GM12878 (cell line): ENCODE results near the gene TMEM52. TPM values are rescaled to one million over a fixed set of nuclear protein-coding genes. Genes with fewer than 3 reads are reported as not detected.

Experiments
- ASH2L ChIP-seq: fragments of 300-600, 200-600 bp; sonication (generic); IDR thresholded peaks from 2 replicates; pipeline ENCODE4 v1.6.1; 2017; ENCODE audit warnings: low read depth, mild to moderate bottlenecking, borderline replicate concordance
- CEBPB ChIP-seq, 2 experiments: fragments of 150-350 bp in 1 of 2; IDR thresholded peaks; 2 replicates each; pipeline ENCODE4 v1.6.1; 2012 to 2014; ENCODE audit warnings: low read depth in 2 of 2, low read length in 2 of 2, borderline replicate concordance in 1 of 2, inconsistent platforms in 1 of 2
- CUX1 ChIP-seq: IDR thresholded peaks from 2 replicates; pipeline ENCODE4 v1.6.1; 2012; ENCODE audit warnings: improper control_type of control experiment, low read depth, low read length; ENCODE audit not compliant: insufficient replicate concordance
- E2F4 ChIP-seq: IDR thresholded peaks from 2 replicates; pipeline ENCODE4 v1.6.1; 2012; ENCODE audit warnings: low read depth, low read length, improper control_type of control experiment
- ELK1 ChIP-seq: IDR thresholded peaks from 2 replicates; pipeline ENCODE4 v1.6.1; 2012; ENCODE audit warnings: low read depth, low read length, improper control_type of control experiment
- FOS ChIP-seq: IDR thresholded peaks from 3 replicates; pipeline ENCODE4 v1.6.1; 2011; ENCODE audit warnings: borderline replicate concordance; ENCODE audit not compliant: insufficient read length; ENCODE audit errors: extremely low read depth
- GATAD2B ChIP-seq: fragments of 450-650 bp; conservative IDR thresholded peaks from 2 replicates; pipeline ENCODE4 v1.6.1; 2017; ENCODE audit warnings: low read depth, mild to moderate bottlenecking, moderate library complexity
- NFYB ChIP-seq: IDR thresholded peaks from 2 replicates; pipeline ENCODE4 v1.6.1; 2011; ENCODE audit warnings: low read depth, mild to moderate bottlenecking, low read length, improper control_type of control experiment, moderate library complexity; ENCODE audit not compliant: insufficient read depth
- PAX5 ChIP-seq: IDR thresholded peaks from 2 replicates; pipeline ENCODE4 v1.6.1; 2011; ENCODE audit warnings: low read depth, low read length, borderline replicate concordance
- PKNOX1 ChIP-seq: fragments of 450-650 bp; IDR thresholded peaks from 2 replicates; pipeline ENCODE4 v1.6.1; 2016; ENCODE audit warnings: mild to moderate bottlenecking
- POLR2AphosphoS2 ChIP-seq: IDR thresholded peaks from 2 replicates; pipeline ENCODE4 v1.6.1; 2011; ENCODE audit warnings: low read depth, mild to moderate bottlenecking, low read length, improper control_type of control experiment, moderate library complexity
- POLR2AphosphoS5 ChIP-seq: IDR thresholded peaks from 2 replicates; pipeline ENCODE4 v1.6.1; 2011; ENCODE audit warnings: mild to moderate bottlenecking, low read length, inconsistent platforms
- RAD51 ChIP-seq: fragments of 450-650 bp; IDR thresholded peaks from 2 replicates; pipeline ENCODE4 v1.6.1; 2016; ENCODE audit warnings: moderate library complexity, mild to moderate bottlenecking, inconsistent platforms
- RELA ChIP-seq: fragments of 450-650 bp; IDR thresholded peaks from 2 replicates; pipeline ENCODE4 v1.8.0; 2014; ENCODE audit warnings: borderline replicate concordance; ENCODE audit not compliant: partially characterized antibody
- SMC3 ChIP-seq: IDR thresholded peaks from 2 replicates; pipeline ENCODE4 v1.6.1; 2011; ENCODE audit warnings: low read length, improper control_type of control experiment, borderline replicate concordance
- TARDBP ChIP-seq: IDR thresholded peaks from 2 replicates; pipeline ENCODE4 v1.6.1; 2016; ENCODE audit warnings: borderline replicate concordance
- TBL1XR1 ChIP-seq: IDR thresholded peaks from 2 replicates; pipeline ENCODE4 v1.6.1; 2012; ENCODE audit warnings: low read depth, low read length, improper control_type of control experiment
- TCF3 ChIP-seq: IDR thresholded peaks from 2 replicates; pipeline ENCODE4 v1.6.1; 2012; ENCODE audit warnings: low read depth, mild to moderate bottlenecking, low read length, borderline replicate concordance; ENCODE audit not compliant: insufficient read depth
- USF2 ChIP-seq: IDR thresholded peaks from 2 replicates; pipeline ENCODE4 v1.6.1; 2011; ENCODE audit warnings: low read depth, low read length, improper control_type of control experiment, borderline replicate concordance
- WRNIP1 ChIP-seq: IDR thresholded peaks from 2 replicates; pipeline ENCODE4 v1.6.1; 2011; ENCODE audit warnings: low read depth, low read length, improper control_type of control experiment, borderline replicate concordance
- YY1 ChIP-seq: IDR thresholded peaks from 2 replicates; pipeline ENCODE4 v1.6.1; 2011; ENCODE audit warnings: low read depth, mild to moderate bottlenecking, low read length
- polyA plus RNA-seq, 11 experiments: library from polyadenylated mRNA; depleted of rRNA in 4 of 11; unstranded in 6 of 11; stranded (reverse) in 5 of 11; fragments of >200 nt; fragmentation: Nextera tagmentation in 4 of 11; fragmentation: Illumina TruSeq in 1 of 11; extraction: Ambion mirVana in 4 of 11; extraction: Trizol in 1 of 11; gene quantifications; 1 replicate in 1 of 11; 2 replicates in 10 of 11; pipeline versions ENCODE4 v1.2.1 to v1.2.3, GENCODE V29; 2011 to 2016; ENCODE audit warnings: inconsistent platforms in 2 of 11, missing spikeins in 2 of 11, low read depth in 1 of 11
- total RNA-seq, 4 experiments: library from RNA; depleted of rRNA in 3 of 4; stranded (reverse); fragments of >200 nt in 3 of 4; fragmentation: Illumina TruSeq in 1 of 4; extraction: Trizol in 1 of 4; gene quantifications; 2 replicates each; pipeline versions ENCODE4 v1.2.1 to v1.2.3, GENCODE V29; 2013 to 2021

TMEM52 gene
- total and polyA plus RNA-seq, 10 of the 15 experiments (the other 5 are each of a cell fraction or from before 2014, with no cell fraction given), result 0.17 to 0.33 (median 0.24) TPM; not detected in 7

GRCh38 chr1:1907098-1907736, 11.9 kb downstream of the TMEM52 start (continued):
- peak; percentile 86; the same call in 1 of the 2 replicates for TF ChIP-seq PAX5
- no peak for TF ChIP-seq TBL1XR1
- TF ChIP-seq RELA, result no peak
- no peak for TF ChIP-seq POLR2AphosphoS2
- TF ChIP-seq YY1, result no peak
- TF ChIP-seq TCF3, result peak; percentile 95
- no peak for TF ChIP-seq WRNIP1
- TF ChIP-seq E2F4, result no peak
- no peak for TF ChIP-seq SMC3
- no peak for TF ChIP-seq CEBPB (IDR thresholded peaks at IDR 0.05; ENCODE audit: borderline replicate concordance in 1 of 2, low read depth in 2 of 2, low read length in 2 of 2)
- TF ChIP-seq ASH2L, result no peak
- no peak for TF ChIP-seq TARDBP
- no peak for TF ChIP-seq CUX1
- peak; percentile 53; the same call in 1 of the 2 replicates for TF ChIP-seq GATAD2B
- no peak for TF ChIP-seq ELK1
- TF ChIP-seq RAD51, result peak; percentile 69
- TF ChIP-seq USF2, result no peak; the same call in 1 of the 2 replicates
- TF ChIP-seq PKNOX1, result no peak
- no peak for TF ChIP-seq NFYB
- TF ChIP-seq POLR2AphosphoS5, result no peak
- TF ChIP-seq FOS, result no peak
